ENCODE data around the gene MINPP1. TPM values are rescaled to one million over a fixed set of nuclear protein-coding genes. Genes with fewer than 3 reads are reported as not detected.

MINPP1 gene
- total RNA-seq, 2 experiments from 2014 or later = 3.6 to 8.4 TPM

DNA sequence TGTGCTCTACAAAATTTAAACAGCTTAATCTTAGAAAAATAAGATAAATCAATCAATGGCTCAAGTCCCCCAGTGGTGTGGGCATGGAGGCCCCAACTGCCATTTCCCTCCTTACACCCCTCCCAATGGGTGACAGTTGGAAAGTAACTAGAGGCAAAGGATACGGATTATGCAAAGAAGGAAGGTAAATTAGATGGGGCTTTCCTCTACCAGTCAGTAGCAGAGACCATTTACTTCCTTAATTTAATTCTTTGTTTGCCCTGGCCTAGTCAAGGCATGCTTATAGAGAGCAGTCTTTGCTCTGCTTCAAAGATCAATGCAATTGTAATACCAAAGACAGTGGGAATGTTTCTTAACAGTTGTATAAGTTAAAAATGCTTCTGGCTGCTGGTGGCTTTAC, 91.7 kb downstream of the MINPP1 start:
- no peaks in the 10 kb centered on the region for H4K20me1 ChIP-seq (ENCODE audit: insufficient read depth, low read length)
- H3K4me3 ChIP-seq (ENCODE audit: low read depth, low read length, poor library complexity, severe bottlenecking) = no peak overlapping the region
- no peak overlapping the region for H3K4me2 ChIP-seq (ENCODE audit: low read length)
- H3K9me2 ChIP-seq (ENCODE audit: insufficient read depth, low read length) = no peaks in the 10 kb centered on the region
- intact Hi-C loops (cut with micrococcal nuclease; ENCODE audit: unreplicated experiment) = no loop called here
- no peaks in the 10 kb centered on the region for H3K9me3 ChIP-seq (ENCODE audit: low read length)
- H3K36me3 ChIP-seq (ENCODE audit: insufficient read depth, low read length) = no peaks in the 10 kb centered on the region
- H3K79me2 ChIP-seq (ENCODE audit: insufficient read depth, low read depth, low read length) = no peaks in the 10 kb centered on the region
- H3K4me1 ChIP-seq (ENCODE audit: insufficient read depth, low read length, poor library complexity, severe bottlenecking) = no peaks in the 10 kb centered on the region
- BruUV-seq (replicated peaks) = no TSS peak
- no peak for DNase-seq (ENCODE audit: low spot score)
- no peak for TF ChIP-seq EZH2phosphoT487 (IDR thresholded peaks at IDR 0.05; ENCODE audit: borderline replicate concordance, low read depth, low read length)
- TF ChIP-seq, protein P1, sequence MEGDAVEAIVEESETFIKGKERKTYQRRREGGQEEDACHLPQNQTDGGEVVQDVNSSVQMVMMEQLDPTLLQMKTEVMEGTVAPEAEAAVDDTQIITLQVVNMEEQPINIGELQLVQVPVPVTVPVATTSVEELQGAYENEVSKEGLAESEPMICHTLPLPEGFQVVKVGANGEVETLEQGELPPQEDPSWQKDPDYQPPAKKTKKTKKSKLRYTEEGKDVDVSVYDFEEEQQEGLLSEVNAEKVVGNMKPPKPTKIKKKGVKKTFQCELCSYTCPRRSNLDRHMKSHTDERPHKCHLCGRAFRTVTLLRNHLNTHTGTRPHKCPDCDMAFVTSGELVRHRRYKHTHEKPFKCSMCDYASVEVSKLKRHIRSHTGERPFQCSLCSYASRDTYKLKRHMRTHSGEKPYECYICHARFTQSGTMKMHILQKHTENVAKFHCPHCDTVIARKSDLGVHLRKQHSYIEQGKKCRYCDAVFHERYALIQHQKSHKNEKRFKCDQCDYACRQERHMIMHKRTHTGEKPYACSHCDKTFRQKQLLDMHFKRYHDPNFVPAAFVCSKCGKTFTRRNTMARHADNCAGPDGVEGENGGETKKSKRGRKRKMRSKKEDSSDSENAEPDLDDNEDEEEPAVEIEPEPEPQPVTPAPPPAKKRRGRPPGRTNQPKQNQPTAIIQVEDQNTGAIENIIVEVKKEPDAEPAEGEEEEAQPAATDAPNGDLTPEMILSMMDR (conservative IDR thresholded peaks at IDR 0.05; ENCODE audit: low read length) = no peak
- ChIA-PET CTCF (ENCODE audit: unreplicated experiment) (no interaction called here), POLR2A (interaction anchor here (1.0 kb wide), 1 partner anchor 98 kb away, joined by 6 read pairs; no protein-coding TSS in a partner anchor)
- H3K27ac ChIP-seq (ENCODE audit: low read depth, low read length, poor library complexity, severe bottlenecking) = no peak overlapping the region
- H2AFZ ChIP-seq (ENCODE audit: low read length) = 0 out of 2 replicates have a peak overlapping the region, but pooled peaks have one; percentile 1

DNA sequence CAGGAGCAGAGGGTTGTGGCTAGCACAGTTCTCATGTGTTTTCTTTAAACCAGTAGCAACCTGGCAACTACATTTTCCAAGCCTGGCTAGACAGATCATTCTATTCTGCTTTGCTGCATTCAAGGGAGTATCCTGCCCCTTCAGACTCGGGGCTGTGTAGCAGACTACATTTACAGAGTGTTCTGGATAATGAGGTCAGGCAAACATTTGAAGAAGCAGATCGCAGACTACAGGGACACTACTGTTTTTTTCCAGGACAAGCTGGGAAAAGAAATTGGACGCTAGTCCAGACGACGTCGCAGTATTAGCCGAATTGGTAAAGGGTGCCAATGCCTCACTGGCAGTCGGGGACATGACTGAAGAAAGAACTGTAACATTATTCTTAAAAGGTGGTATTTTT, 94.0 kb downstream of the MINPP1 start:
- Histone ChIP-seq H3K36me3 (ENCODE audit: insufficient read depth, low read length) (no peaks in the 10 kb centered on the region), H3K27ac (ENCODE audit: low read depth, low read length, poor library complexity, severe bottlenecking) (no peak overlapping the region), H3K4me3 (ENCODE audit: low read depth, low read length, poor library complexity, severe bottlenecking) (no peak overlapping the region), H3K4me1 (ENCODE audit: insufficient read depth, low read length, poor library complexity, severe bottlenecking) (no peaks in the 10 kb centered on the region), H3K4me2 (ENCODE audit: low read length) (no peak overlapping the region), H2AFZ (ENCODE audit: low read length) (no peak overlapping the region), H4K20me1 (ENCODE audit: insufficient read depth, low read length) (no peaks in the 10 kb centered on the region), H3K9me2 (ENCODE audit: insufficient read depth, low read length) (no peaks in the 10 kb centered on the region), H3K79me2 (ENCODE audit: insufficient read depth, low read depth, low read length) (no peaks in the 10 kb centered on the region), H3K9me3 (ENCODE audit: low read length) (no peaks in the 10 kb centered on the region)
- POLR2A ChIA-PET = no interaction called here
- TF ChIP-seq, protein P1 (conservative IDR thresholded peaks at IDR 0.05; ENCODE audit: low read length) = no peak
- TF ChIP-seq EZH2phosphoT487 (IDR thresholded peaks at IDR 0.05; ENCODE audit: borderline replicate concordance, low read depth, low read length) = no peak
- CTCF ChIA-PET (ENCODE audit: unreplicated experiment) = no interaction called here
- no peak for DNase-seq (ENCODE audit: low spot score)
- intact Hi-C loops (cut with micrococcal nuclease; ENCODE audit: unreplicated experiment) = no loop called here
- BruUV-seq (replicated peaks) = no TSS peak

DNA sequence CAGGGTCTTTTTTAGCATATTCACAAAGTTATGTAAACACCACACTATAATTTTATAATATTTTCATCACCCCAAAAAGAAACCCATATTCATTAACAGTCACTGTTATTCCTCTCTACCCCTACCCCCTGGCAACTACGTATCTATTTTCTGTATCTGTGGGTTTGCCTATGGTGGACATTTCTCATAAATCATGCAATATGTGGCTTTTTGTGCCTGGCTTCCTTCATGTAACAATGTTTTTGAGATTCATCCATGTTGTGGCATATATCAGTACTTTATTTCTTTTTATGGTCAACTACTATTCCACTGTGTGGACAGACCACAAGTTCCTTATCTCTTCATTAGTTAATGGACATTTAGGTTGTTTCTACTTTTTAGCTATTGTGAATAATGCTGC, 95.9 kb downstream of the MINPP1 start:
- DNase-seq (ENCODE audit: low spot score) = no peak
- intact Hi-C loops (cut with micrococcal nuclease; ENCODE audit: unreplicated experiment) = no loop called here
- POLR2A ChIA-PET = no interaction called here
- H3K4me3 ChIP-seq (ENCODE audit: low read depth, low read length, poor library complexity, severe bottlenecking) = no peak overlapping the region
- no peaks in the 10 kb centered on the region for H3K9me3 ChIP-seq (ENCODE audit: low read length)
- H3K4me1 ChIP-seq (ENCODE audit: insufficient read depth, low read length, poor library complexity, severe bottlenecking) = no peaks in the 10 kb centered on the region
- H3K36me3 ChIP-seq (ENCODE audit: insufficient read depth, low read length) = no peaks in the 10 kb centered on the region
- CTCF ChIA-PET (ENCODE audit: unreplicated experiment) = no interaction called here
- no TSS peak for BruUV-seq (replicated peaks)
- H3K79me2 ChIP-seq (ENCODE audit: insufficient read depth, low read depth, low read length) = no peaks in the 10 kb centered on the region
- H3K27ac ChIP-seq (ENCODE audit: low read depth, low read length, poor library complexity, severe bottlenecking) = no peak overlapping the region
- H4K20me1 ChIP-seq (ENCODE audit: insufficient read depth, low read length) = no peaks in the 10 kb centered on the region
- no peaks in the 10 kb centered on the region for H3K9me2 ChIP-seq (ENCODE audit: insufficient read depth, low read length)
- TF ChIP-seq, protein P1 (conservative IDR thresholded peaks at IDR 0.05; ENCODE audit: low read length) = no peak
- no peak for TF ChIP-seq EZH2phosphoT487 (IDR thresholded peaks at IDR 0.05; ENCODE audit: borderline replicate concordance, low read depth, low read length)
- H2AFZ ChIP-seq (ENCODE audit: low read length) = no peak overlapping the region
- no peak overlapping the region for H3K4me2 ChIP-seq (ENCODE audit: low read length)

Small RNA genes lying within 50 kb of the gene (microRNA-seq; reads per million reads assigned to microRNA genes)
- gene MIR4678 (ENCODE audit: borderline replicate concordance) = not detected

Other genes with a start within 250 kb of the MINPP1 start
- gene NUTM2D, start 147.1 kb upstream of the MINPP1 start, total RNA-seq (2014; rRNA removed; shearing (Covaris generic)) = 1.2 TPM in 2 replicates
- 1.3 and 2.5 TPM in 2 replicates for gene NUTM2D, start 147.1 kb upstream of the MINPP1 start, total RNA-seq (2022)
- 0.03 TPM in 1 of 2 replicates, not detected in the other for gene PAPSS2, start 155.0 kb downstream of the MINPP1 start, total RNA-seq (2014; rRNA removed; shearing (Covaris generic))
- not detected in 2 replicates for gene PAPSS2, start 155.0 kb downstream of the MINPP1 start, total RNA-seq (2022)

All from OCI-LY7 (cell line).